Stomach (tissue), 4 donors: Measurements from ENCODE around the gene COL10A1.

ENCODE experiments used
- CTCF ChIP-seq, 7 experiments: fragments of 450-650 bp in 4 of 7; fragments of 200-600 bp in 3 of 7; sonication (generic) in 3 of 7; IDR thresholded peaks; one replicate each; pipeline ENCODE4 v1.5.1; 2016 to 2019; ENCODE audit warnings: antibody characterized with exemption in 7 of 7, control low read depth in 2 of 7, mild to moderate bottlenecking in 1 of 7
- POLR2A ChIP-seq, 4 donors: fragments of 450-650 bp; IDR thresholded peaks; one replicate each; pipeline ENCODE4 v1.6.1; 2016; ENCODE audit warnings: antibody characterized with exemption in 4 of 4, control low read depth in 2 of 4, mild to moderate bottlenecking in 1 of 4, moderate library complexity in 1 of 4

- TF ChIP-seq POLR2A (IDR thresholded peaks at IDR 0.05) (no peak), CTCF (IDR thresholded peaks at IDR 0.05) (no peak)
These were observed 44.6 kb upstream of the COL10A1 start for GRCh38 chr6:116170358-116171057.
